Neural crest cell (in vitro differentiated cells): ENCODE results near the gene CACNG4. TPM values are rescaled to one million over a fixed set of nuclear protein-coding genes. Genes with fewer than 3 reads are reported as not detected.

Experiments used
- DNase-seq: peaks from one replicate; pipeline ENCODE4 v3.0.0; 2021; ENCODE audit warnings: low read depth, mixed read lengths, low spot score
- H3K27ac Mint-ChIP-seq: one replicate; pipeline ENCODE4 v1.8.0; 2021; ENCODE audit warnings: mild to moderate bottlenecking, mixed read lengths; ENCODE audit not compliant: unreplicated experiment
- H3K27me3 Mint-ChIP-seq: 2 replicates; pipeline ENCODE4 v1.8.0; 2021; ENCODE audit warnings: low read depth, mild to moderate bottlenecking, mixed read lengths
- H3K36me3 Mint-ChIP-seq: 2 replicates; pipeline ENCODE4 v1.8.0; 2021; ENCODE audit warnings: low read depth, mild to moderate bottlenecking, mixed read lengths
- H3K4me1 Mint-ChIP-seq: 2 replicates; pipeline ENCODE4 v1.8.0; 2021; ENCODE audit warnings: mixed read lengths
- H3K4me3 Mint-ChIP-seq: one replicate; pipeline ENCODE4 v1.8.0; 2021; ENCODE audit warnings: mild to moderate bottlenecking, mixed read lengths
- H3K9me3 Mint-ChIP-seq: 2 replicates; pipeline ENCODE4 v1.8.0; 2021; ENCODE audit warnings: mixed read lengths
- CTCF ChIP-seq: fragments of 200-600 bp; sonication (generic); conservative IDR thresholded peaks from 2 replicates; pipeline ENCODE4 v1.5.0; 2021; ENCODE audit warnings: antibody characterized with exemption, mild to moderate bottlenecking
- total RNA-seq: library from RNA; stranded (reverse); gene quantifications from 2 replicates; pipeline ENCODE4 v1.2.1, GENCODE V29; 2021

The CACNG4 gene
- total RNA-seq, 1 donor from 2014 or later, result 38.4 TPM

- no peak for DNase-seq
- no peaks in the 10 kb centered on the region for H3K27me3 Mint-ChIP-seq
Measured at GRCh38 chr17:67053438-67054000, 89.0 kb downstream of the CACNG4 start.

GRCh38 chr17:67054011-67054591 lies 89.6 kb downstream of the CACNG4 start:
- Mint-ChIP-seq H3K4me1 (no peaks in the 10 kb centered on the region), H3K27me3 (no peaks in the 10 kb centered on the region), H3K4me3 (no peak overlapping the region), H3K9me3 (peaks cover under 1% of the 10 kb centered on the region), H3K36me3 (no peaks in the 10 kb centered on the region), H3K27ac (no peak overlapping the region)
- TF ChIP-seq CTCF, result no peak
- no peak for DNase-seq

More at GRCh38 chr17:67053438-67054000, 89.0 kb downstream of the CACNG4 start:
- TF ChIP-seq CTCF, result no peak
- Mint-ChIP-seq H3K9me3 (peaks cover 6% of the 10 kb centered on the region), H3K36me3 (peaks cover under 1% of the 10 kb centered on the region), H3K4me3 (no peak overlapping the region), H3K4me1 (no peaks in the 10 kb centered on the region), H3K27ac (no peak overlapping the region)

- Mint-ChIP-seq H3K27me3 (no peaks in the 10 kb centered on the region), H3K9me3 (no peaks in the 10 kb centered on the region), H3K27ac (no peak overlapping the region), H3K36me3 (no peaks in the 10 kb centered on the region), H3K4me3 (no peak overlapping the region), H3K4me1 (no peaks in the 10 kb centered on the region)
- no peak for TF ChIP-seq CTCF
- no peak for DNase-seq
Measured at GRCh38 chr17:67054608-67055007, 90.1 kb downstream of the CACNG4 start.

GRCh38 chr17:67055041-67055443 lies 90.5 kb downstream of the CACNG4 start:
- TF ChIP-seq CTCF, result no peak
- Mint-ChIP-seq H3K4me1 (no peaks in the 10 kb centered on the region), H3K4me3 (no peak overlapping the region), H3K27ac (no peak overlapping the region), H3K36me3 (no peaks in the 10 kb centered on the region), H3K27me3 (no peaks in the 10 kb centered on the region), H3K9me3 (no peaks in the 10 kb centered on the region)
- DNase-seq, result no peak

GRCh38 chr17:67055811-67056745 lies 91.6 kb downstream of the CACNG4 start:
- Mint-ChIP-seq H3K4me1 (no peaks in the 10 kb centered on the region), H3K27ac (no peak overlapping the region), H3K36me3 (peaks cover 5% of the 10 kb centered on the region), H3K4me3 (no peak overlapping the region), H3K27me3 (no peaks in the 10 kb centered on the region), H3K9me3 (peaks cover 4% of the 10 kb centered on the region)
- TF ChIP-seq CTCF, result no peak
- DNase-seq, result no peak
